DOHH2 (cell line): ENCODE results near the gene MCMBP.

Experiments
- CTCF ChIP-seq: fragments of 200-600 bp; sonication (generic); IDR thresholded peaks from one replicate; pipeline ENCODE4 v1.5.1; 2014; ENCODE audit warnings: antibody characterized with exemption, mild to moderate bottlenecking, low read depth, low read length; ENCODE audit not compliant: poor library complexity, severe bottlenecking
- EZH2phosphoT487 ChIP-seq: fragments of 200-600 bp; sonication (generic); IDR thresholded peaks from 2 replicates; pipeline ENCODE4 v1.6.1; 2017; ENCODE audit warnings: borderline replicate concordance, mild to moderate bottlenecking, antibody characterized with exemption, low read length, moderate library complexity, mixed read lengths

DNA sequence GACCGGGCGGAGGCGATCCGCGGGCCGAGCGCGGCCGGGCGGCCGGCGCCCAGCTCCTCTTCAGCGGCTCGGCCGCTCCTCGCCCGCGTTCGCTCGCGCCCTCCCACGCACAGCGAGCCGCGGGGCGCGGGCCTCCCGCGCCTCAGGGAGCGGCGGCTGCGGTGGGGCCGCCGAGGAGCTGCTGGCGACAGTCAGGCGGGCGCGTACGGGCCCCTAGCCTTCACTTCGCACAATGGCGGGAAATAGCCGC is at the start of gene MCMBP:
- no peak for TF ChIP-seq CTCF
- TF ChIP-seq EZH2phosphoT487 = no peak
